HG03571 (cell line): ENCODE measurements around the gene DNLZ.

Experiments
- ATAC-seq: cut with Tn5 transposase; IDR thresholded peaks from one replicate; pipeline ENCODE4 v1.9.1; 2021; ENCODE audit not compliant: unreplicated experiment

Gene DNLZ

GRCh38 chr9:136345281-136346156 is 18.0 kb downstream of the DNLZ start:
- ATAC-seq: no peak

- ATAC-seq: no peak
Measured at GRCh38 chr9:136344544-136345280, 18.8 kb downstream of the DNLZ start.

GRCh38 chr9:136343884-136344269 is 19.7 kb downstream of the DNLZ start:
- ATAC-seq: no peak

GRCh38 chr9:136343121-136343883 is 20.2 kb downstream of the DNLZ start:
- ATAC-seq: no peak

- no peak for ATAC-seq
Measured at GRCh38 chr9:136342181-136343120, 21.1 kb downstream of the DNLZ start.

- ATAC-seq: no peak
Measured at GRCh38 chr9:136341769-136342168, 21.8 kb downstream of the DNLZ start.

GRCh38 chr9:136341042-136341655 is 22.4 kb downstream of the DNLZ start:
- ATAC-seq: no peak

- ATAC-seq: no peak
Measured at GRCh38 chr9:136340356-136341041, 23.0 kb downstream of the DNLZ start.

GRCh38 chr9:136339958-136340310 is 23.6 kb downstream of the DNLZ start:
- no peak for ATAC-seq

GRCh38 chr9:136339173-136339957 is 24.2 kb downstream of the DNLZ start:
- ATAC-seq: no peak

- no peak for ATAC-seq
Measured at GRCh38 chr9:136338511-136338910, 25.0 kb downstream of the DNLZ start.

GRCh38 chr9:136337416-136338395 is 25.8 kb downstream of the DNLZ start:
- no peak for ATAC-seq

- no peak for ATAC-seq
Measured at GRCh38 chr9:136336881-136337280, 26.7 kb downstream of the DNLZ start.

GRCh38 chr9:136336156-136336870 is 27.2 kb downstream of the DNLZ start:
- ATAC-seq: no peak

GRCh38 chr9:136335296-136336155 is 28.0 kb downstream of the DNLZ start:
- no peak for ATAC-seq

GRCh38 chr9:136334541-136334940 is 29.0 kb downstream of the DNLZ start:
- ATAC-seq: no peak
